KBM-7 (cell line): Measurements from ENCODE around the gene SEMA5B.

Experiments used
- DNase-seq: peaks from one replicate; pipeline ENCODE4 v3.0.0-alpha.2; 2015
- in situ Hi-C: fragments of 300-500 bp; cut with MboI; formaldehyde crosslinking; loops from 2 replicates; pipeline ENCODE4 v1.14.3; 2020; ENCODE audit warnings: low sequenced_read_pairs, low pct_unique_long_range_greater_than_20kb, mixed read lengths

The SEMA5B gene

GRCh38 chr3:123063034-123063433 lies 35.5 kb upstream of the SEMA5B start:
- in situ Hi-C loops: no loop called here
- DNase-seq: no peak

- no peak for DNase-seq
- in situ Hi-C loops: no loop called here
These were observed 34.3 kb upstream of the SEMA5B start for GRCh38 chr3:123061856-123062255.

GRCh38 chr3:123060054-123060453 lies 32.5 kb upstream of the SEMA5B start:
- in situ Hi-C loops: no loop called here
- DNase-seq: no peak

GRCh38 chr3:123058505-123058904 lies 30.9 kb upstream of the SEMA5B start:
- no peak for DNase-seq
- in situ Hi-C loops: no loop called here

- DNase-seq: no peak
- in situ Hi-C loops: no loop called here
These were observed 27.8 kb upstream of the SEMA5B start for GRCh38 chr3:123055352-123055751.

DNA sequence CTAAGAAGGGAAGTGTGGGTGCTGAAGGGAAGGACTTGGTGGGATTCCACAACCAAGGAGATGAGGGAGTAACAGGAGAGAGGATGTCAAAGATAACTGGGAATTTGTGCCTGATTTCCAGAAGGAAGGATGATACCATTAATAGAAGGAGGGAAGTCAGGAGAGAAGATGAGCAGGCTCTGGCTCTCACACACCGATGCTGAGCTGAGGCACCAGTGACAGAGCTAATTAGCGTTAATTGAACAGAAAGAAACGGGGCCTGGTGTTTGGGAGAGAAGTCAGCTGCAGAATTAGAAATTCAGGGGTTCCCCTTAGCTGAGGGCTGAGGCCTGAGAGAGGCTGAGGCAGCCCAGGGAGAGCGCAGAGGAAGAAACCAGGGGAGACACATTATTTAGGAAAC lies 27.4 kb upstream of the SEMA5B start:
- in situ Hi-C loops: no loop called here
- no peak for DNase-seq

DNA sequence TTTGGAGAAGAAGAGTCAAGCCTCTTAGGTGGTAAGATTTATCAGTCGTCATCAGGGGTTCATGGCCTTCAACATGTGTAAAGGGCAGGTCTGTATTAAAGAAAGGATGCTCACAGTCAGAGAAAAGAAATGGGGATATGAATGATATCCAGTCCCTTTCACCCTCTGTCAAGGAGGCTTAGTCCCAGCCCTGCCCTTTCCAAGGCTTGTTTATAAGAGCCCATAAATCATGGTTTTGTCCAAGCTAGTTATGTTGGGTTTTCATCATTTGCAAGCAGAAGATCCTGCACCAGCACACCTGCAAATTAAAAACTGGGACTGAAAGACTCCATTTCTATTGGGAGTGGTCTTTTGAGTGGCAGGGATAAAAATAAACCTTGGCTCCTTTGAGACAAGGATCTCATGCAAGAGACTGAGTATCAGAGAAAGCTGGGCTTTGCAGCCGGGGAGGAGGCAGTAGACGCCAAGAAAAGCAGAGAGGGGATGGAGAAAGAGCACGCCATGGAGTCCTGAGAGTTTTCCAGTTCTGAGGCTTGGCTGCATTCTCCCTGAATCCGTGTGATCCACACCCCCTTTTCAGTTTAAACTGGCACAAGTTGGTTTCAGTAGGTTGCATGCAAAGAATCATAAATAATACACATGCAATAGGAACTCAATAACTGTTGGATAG lies 26.7 kb upstream of the SEMA5B start:
- in situ Hi-C loops: no loop called here
- DNase-seq: no peak

DNA sequence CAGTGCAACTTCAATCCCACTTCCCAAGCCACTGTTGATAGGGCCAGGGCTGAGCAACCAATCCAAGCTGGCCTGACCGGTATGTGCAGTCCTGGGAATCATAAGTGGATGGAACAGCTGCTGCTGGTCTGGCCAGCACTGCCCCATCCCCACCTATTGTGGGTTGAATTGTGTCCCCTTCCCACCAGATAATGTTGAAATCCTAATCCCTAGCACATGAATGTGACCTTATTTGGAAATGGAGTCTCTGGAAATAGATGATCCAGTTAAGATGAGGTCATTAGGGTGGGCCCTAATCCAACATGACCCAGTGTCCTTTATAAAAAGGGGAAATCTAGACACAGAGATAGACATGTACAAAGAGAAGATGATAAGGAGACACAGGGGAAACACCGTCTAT lies 25.5 kb upstream of the SEMA5B start:
- in situ Hi-C loops: no loop called here
- no peak for DNase-seq

DNA sequence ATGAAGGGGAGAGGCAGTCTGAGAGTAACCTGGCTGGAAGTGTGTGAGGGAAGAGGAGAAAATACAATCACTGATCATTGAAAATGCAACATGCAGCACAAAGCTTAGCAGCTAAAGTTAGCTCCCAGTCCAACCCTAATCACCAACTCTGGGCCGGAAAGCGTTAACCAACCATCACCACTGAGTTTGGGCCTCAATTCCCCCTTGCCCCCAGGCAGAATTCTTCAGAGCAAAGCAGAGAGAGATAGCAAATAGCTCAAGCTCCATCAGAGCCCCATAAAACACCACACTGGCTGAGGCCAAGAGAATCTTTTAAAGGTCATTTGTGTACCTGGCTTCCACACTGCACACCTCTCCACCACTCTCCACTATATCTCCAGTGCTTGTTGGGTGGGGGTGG lies 23.1 kb upstream of the SEMA5B start:
- in situ Hi-C loops: no loop called here

DNA sequence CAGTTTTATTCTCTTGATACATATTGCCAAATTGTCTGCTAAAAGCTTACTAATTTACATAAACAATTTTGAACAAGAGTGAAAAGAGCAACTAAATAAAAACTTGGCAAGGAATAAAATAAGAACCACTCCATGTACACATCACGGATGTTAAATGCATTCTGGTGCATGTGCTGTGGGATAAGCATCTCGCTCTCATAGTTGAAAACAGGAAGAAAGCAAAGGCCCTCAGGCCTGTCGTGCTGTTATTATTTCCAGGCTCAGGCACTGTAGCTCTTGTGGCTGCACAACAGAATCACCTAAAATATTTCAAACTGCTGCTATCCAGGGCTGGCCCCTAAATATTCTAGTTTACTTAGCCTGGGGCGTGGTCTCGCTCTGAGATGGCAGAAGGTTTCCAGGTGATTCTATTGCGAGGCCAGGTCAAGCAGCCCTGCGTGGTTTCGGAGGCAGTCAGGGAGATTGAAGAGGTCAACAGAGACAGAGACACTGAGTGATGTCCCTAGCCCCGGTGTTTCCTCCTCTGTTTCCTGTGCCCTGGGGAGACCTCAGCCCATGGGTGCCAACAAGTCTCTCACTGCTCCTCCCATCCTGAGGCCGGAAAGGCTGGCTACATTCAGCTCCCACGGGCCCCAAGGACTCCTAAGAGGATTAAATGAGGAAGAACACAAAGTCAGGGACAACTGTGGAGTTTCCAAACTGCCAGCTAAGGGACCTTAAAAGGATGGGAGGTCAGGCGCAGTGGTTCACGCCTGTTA lies 21.1 kb upstream of the SEMA5B start:
- in situ Hi-C loops: no loop called here
- peak; percentile 17 for DNase-seq

More for the DNA sequence above, 23.1 kb upstream of the SEMA5B start:
- DNase-seq: no peak

DNA sequence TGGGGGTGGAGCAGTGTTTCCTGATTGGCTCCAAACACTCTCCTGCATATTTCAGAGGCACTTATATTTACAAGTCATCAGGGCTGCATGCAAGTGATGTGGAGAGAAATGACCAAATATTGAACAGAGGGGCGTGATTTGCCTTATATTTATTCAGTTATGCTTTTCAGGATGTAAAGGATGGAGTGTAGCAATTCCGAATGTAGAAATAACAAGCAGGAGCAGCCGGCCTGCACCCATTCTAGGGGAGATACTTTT lies 19.4 kb upstream of the SEMA5B start:
- in situ Hi-C loops: no loop called here
- DNase-seq: no peak

DNA sequence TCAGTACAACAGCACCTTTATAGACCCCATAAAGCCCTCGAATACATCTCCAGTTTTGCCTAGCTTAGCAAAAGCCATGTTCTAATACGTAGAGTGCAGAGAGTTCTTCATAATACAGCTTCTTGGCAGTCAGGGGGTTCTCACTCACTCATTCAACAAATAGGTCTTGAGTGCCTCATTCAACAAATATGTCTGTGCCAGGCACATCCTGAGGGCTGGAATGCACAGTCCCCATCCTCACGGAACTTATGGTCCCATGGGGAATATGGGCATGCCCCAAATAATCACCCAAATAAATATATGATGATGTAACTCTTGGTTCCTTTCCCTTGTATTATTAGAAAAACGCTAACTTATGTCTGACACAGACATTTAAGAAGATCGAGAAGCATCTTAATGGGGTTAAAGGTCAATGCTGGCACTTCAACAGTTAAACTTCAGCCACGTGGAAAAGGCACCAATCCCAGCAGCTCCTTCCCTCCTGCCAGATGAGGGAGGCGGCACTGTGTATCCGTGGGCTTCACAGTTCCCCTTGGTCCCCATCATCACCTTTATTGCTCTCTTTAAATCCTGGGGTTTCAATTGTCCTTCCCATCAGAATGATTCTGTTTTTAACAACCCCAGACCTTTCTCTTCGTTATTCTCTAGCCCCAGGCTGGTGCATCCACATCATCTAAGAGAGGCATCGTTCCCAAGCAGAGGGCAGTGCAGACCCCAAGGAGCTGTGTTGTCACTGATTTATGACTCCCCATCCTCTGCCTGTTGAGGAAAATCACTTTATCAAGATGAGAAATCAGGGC lies 18.9 kb upstream of the SEMA5B start:
- in situ Hi-C loops: no loop called here

DNA sequence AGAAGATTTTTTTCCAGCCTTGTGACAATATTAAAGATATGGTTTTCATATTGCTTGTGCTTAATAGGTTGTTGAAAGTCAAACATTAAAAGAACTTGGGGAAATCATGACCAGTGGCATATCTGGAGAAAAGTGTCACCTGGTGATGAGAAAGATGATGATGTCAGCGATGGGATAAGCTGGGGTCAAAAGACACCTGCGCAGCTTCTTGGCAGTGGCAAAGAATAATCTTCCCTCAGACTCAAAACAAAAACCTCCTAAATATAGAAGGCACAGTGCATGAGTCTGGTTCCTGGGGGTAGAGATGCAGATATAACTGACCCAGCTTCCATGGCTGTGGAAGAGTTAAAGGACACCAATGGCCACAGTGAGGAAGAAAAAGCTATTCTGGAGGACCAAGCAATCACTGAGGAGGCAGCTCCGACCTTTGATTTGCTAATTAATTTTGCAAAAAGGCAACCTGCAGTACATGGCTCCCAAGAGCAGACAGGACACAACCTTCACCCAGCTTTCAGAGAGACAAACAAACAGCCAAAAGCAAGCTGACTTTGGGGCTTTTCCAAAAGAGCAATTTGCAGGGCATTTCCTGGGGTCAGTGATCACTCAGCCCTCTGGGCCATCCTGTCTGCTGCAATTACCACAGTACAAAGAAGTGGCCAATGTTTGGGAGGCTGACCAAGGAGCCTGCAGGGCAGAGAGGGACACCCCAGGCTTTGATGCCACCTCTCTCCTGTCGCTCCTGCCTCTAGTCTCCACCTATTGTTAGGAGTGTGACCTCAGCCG lies 17.6 kb upstream of the SEMA5B start:
- no peak for DNase-seq
- in situ Hi-C loops: no loop called here

More for the DNA sequence above, 18.9 kb upstream of the SEMA5B start:
- DNase-seq: no peak

DNA sequence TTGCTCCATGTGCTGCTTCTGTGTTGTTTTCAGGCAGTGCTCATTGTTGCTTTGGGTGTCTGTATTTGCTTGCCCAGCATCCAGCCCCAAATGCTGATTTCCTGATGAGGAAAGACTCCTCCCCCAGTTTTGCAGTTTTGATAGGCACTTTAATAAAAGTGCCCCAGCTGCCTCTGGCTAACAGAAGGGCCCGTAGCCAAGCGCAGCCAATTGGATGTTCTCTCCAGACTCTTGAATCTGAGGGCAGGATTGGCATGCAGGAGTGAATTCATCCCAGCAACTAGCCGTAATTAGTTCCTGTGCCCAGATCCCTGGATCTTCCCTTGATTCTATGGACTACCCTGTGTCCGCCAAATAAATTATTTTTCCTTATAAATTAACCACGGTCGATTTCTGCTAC lies 14.8 kb upstream of the SEMA5B start:
- no peak for DNase-seq
- in situ Hi-C loops: no loop called here

DNA sequence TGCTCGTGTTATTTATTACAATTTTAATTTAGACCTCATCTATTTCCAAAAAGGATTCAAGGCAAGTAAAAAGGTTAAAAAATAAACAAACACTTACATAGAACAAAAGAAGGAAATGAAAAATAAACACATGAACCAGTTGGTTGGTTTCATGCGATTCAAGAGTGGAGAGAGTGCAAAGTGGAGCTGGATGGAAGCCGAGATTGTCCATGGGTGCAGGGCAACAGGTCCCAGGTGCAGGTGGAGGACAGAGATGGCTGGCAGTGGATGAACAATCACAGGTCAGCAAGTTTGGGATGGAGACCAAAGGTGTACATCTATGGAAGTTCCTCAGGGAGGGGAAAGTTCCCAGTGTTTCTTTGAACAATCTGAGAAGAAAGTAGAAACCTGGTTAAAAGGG lies 11.6 kb upstream of the SEMA5B start:
- DNase-seq: no peak
- in situ Hi-C loops: no loop called here

DNA sequence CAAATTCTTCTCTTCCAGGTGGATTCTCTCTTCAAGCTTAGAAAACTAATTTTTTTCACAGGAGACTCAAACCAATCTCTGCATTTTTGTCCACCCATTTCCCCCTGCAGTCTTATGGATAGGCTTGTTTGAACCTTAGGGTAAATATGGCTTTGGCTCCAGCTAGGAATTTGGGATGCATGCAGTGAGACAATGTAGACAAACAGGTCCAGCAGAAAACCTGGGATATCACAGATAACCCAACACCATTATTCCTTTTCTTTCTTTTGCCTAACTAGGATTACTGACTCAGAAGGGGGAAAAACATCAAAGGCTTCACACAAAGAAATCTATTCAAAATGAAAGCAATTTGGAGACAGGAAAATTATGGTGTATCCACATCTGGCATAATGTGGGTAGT lies 11.2 kb upstream of the SEMA5B start:
- in situ Hi-C loops: no loop called here

DNA sequence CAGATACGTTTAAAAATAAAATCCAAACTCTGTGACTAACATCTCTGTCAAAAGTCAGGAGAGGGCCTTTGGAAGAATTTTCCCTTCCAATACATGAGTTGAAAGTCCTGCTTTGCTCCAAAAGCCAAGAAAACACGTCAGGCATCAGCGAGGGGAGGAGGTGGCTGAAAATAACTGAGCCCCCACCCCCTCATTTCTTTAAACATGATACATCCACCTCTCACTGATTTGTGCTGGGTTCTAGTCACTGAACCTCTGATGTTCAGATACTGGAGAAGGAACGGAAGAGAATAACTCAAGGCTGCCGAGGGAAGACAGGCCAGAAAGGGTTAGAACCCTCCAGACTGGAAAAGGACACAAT lies 9.4 kb upstream of the SEMA5B start:
- no peak for DNase-seq

More for the DNA sequence above, 11.2 kb upstream of the SEMA5B start:
- no peak for DNase-seq

GRCh38 chr3:123036352-123037014 lies 8.9 kb upstream of the SEMA5B start:
- DNase-seq: no peak
- in situ Hi-C loops: no loop called here

More for the DNA sequence above, 9.4 kb upstream of the SEMA5B start:
- in situ Hi-C loops: no loop called here

DNA sequence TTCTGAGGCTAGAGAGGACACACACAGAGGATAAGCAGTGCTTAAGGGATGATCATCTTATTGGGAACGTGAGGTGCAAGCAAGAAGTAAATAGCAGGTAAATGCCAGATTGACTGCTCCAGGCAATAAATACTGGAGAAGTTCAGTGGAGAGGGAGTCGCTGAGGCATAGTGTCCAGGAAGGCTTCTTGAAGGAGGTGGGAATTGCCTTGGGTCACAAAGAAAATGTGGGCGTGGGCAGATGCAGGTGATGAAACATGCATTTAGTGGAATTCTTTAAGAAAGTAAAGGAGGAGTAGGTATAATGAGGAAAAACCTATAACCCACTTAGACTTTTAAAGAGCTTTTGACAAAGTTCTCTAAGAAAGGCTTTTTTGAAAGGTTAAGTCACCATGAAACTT lies 7.4 kb upstream of the SEMA5B start:
- DNase-seq: no peak
- in situ Hi-C loops: no loop called here
